CD8-positive, alpha-beta memory T cell (primary cell): ENCODE results near the gene NKTR. TPM values are rescaled to one million over a fixed set of nuclear protein-coding genes. Genes with fewer than 3 reads are reported as not detected.

Experiments used
- CTCF ChIA-PET: fragments of 350-600 bp; sonication (Branson Sonifier 250); formaldehyde crosslinking; loops from one replicate; lab custom pipeline; 2021; ENCODE audit warnings: antibody characterized with exemption; lab: Charles Lee
- POLR2A ChIA-PET: fragments of 350-600 bp; sonication (Branson Sonifier 250); formaldehyde crosslinking; loops from one replicate; lab custom pipeline; 2021; ENCODE audit warnings: antibody characterized with exemption; lab: Charles Lee
- DNase-seq, 5 donors: peaks; one replicate each; pipeline versions ENCODE4 v3.0.0 to v3.0.0-alpha.2; 2020 to 2022; ENCODE audit warnings: mixed read lengths in 1 of 5
- H3K27ac ChIP-seq: one replicate; pipeline ENCODE4 v1.7.0; 2013; ENCODE audit warnings: low read depth, mild to moderate bottlenecking, low read length, moderate library complexity
- H3K27me3 ChIP-seq: 2 replicates; pipeline ENCODE4 v1.7.0; 2013; ENCODE audit warnings: low read length, mild to moderate bottlenecking; ENCODE audit not compliant: insufficient read depth, poor library complexity, severe bottlenecking
- H3K36me3 ChIP-seq: 2 replicates; pipeline ENCODE4 v1.7.0; 2013; ENCODE audit warnings: mild to moderate bottlenecking, low read length, moderate library complexity; ENCODE audit not compliant: insufficient read depth
- H3K4me1 ChIP-seq: 2 replicates; pipeline ENCODE4 v1.7.0; 2013; ENCODE audit warnings: mild to moderate bottlenecking, low read length, moderate library complexity; ENCODE audit not compliant: insufficient read depth
- H3K4me3 ChIP-seq: 2 replicates; pipeline ENCODE4 v1.7.0; 2013; ENCODE audit warnings: mild to moderate bottlenecking, low read length
- H3K9me3 ChIP-seq: 2 replicates; pipeline ENCODE4 v1.7.0; 2013; ENCODE audit warnings: mild to moderate bottlenecking, low read length
- H3K27ac Mint-ChIP-seq, 8 donors: one replicate each; pipeline ENCODE4 v1.8.0; 2020 to 2021; ENCODE audit warnings: mixed read lengths in 8 of 8, mild to moderate bottlenecking in 6 of 8, inconsistent platforms in 3 of 8, moderate library complexity in 3 of 8
- H3K27me3 Mint-ChIP-seq, 2 donors: one replicate each; pipeline ENCODE4 v1.8.0; 2020 to 2021; ENCODE audit warnings: mixed read lengths in 2 of 2, mild to moderate bottlenecking in 1 of 2, moderate library complexity in 1 of 2
- H3K36me3 Mint-ChIP-seq, 3 donors: one replicate each; pipeline ENCODE4 v1.8.0; 2020 to 2021; ENCODE audit warnings: mixed read lengths in 3 of 3, inconsistent platforms in 1 of 3, mild to moderate bottlenecking in 1 of 3
- H3K4me1 Mint-ChIP-seq, 3 donors: one replicate each; pipeline ENCODE4 v1.8.0; 2020 to 2021; ENCODE audit warnings: mixed read lengths in 3 of 3, inconsistent platforms in 1 of 3, mild to moderate bottlenecking in 1 of 3
- H3K4me3 Mint-ChIP-seq, 7 donors: one replicate each; pipeline ENCODE4 v1.8.0; 2020 to 2021; ENCODE audit warnings: mixed read lengths in 7 of 7, mild to moderate bottlenecking in 6 of 7, moderate library complexity in 4 of 7, inconsistent platforms in 2 of 7
- H3K9me3 Mint-ChIP-seq, 5 donors: one replicate each; pipeline ENCODE4 v1.8.0; 2020 to 2022; ENCODE audit warnings: mixed read lengths in 5 of 5, mild to moderate bottlenecking in 3 of 5, moderate library complexity in 2 of 5, inconsistent platforms in 1 of 5
- polyA plus RNA-seq: library from polyadenylated mRNA; unstranded; fragments of 300-500 nt; fragmentation: Illumina TruSeq; gene quantifications from one replicate; pipeline ENCODE4 v1.2.3, GENCODE V29; 2021
- total RNA-seq, 2 experiments: library from RNA; stranded (reverse); gene quantifications; one replicate each; pipeline ENCODE4 v1.2.3, GENCODE V29; 2021

NKTR gene
- total and polyA plus RNA-seq, 3 experiments from 2014 or later: 15.8 to 58.2 (median 54.1) TPM

DNA sequence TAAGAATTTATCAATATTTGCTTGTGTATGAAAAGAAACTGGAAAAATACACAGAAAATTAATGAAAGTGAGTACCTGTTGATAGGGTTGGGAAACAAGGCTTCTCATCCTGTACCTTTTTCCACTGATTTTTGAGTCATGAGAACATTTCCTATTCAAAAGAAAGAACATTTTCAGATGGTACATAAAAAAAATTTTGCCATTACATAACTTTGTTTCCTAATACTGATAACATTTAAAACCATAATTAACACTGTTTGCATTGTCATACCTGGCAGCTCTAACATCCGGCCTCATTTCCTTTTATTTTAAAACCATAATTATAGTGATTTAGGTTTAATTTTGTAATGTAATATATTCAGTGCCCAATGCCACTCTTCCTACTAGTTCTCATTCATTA, 11.7 kb downstream of the NKTR start:
- peaks cover 5% of the 10 kb centered on the region for H3K36me3 ChIP-seq
- H3K27me3 ChIP-seq: no peaks in the 10 kb centered on the region
- no peaks in the 10 kb centered on the region for H3K9me3 ChIP-seq
- ChIA-PET POLR2A (no interaction called here), CTCF (interaction anchor here (0.9 to 2.1 kb wide), 3 partner anchors 9 to 22 kb away, joined by 3 to 9 read pairs (median 4); partner anchors contain the start of genes NKTR and SS18L2)
- Mint-ChIP-seq H3K4me3 (peak overlapping the region in 2 of 7 donors; percentile 14 to 42), H3K27me3 (no peaks in the 10 kb centered on the region), H3K27ac (peak overlapping the region in 6 of 8 donors; percentile 58 to 89 (median 75)), H3K4me1 (peaks cover 69 to 90% (median 86%) of the 10 kb centered on the region in 3 donors), H3K9me3 (no peaks in the 10 kb centered on the region), H3K36me3 (peaks cover 5 to 59% (median 14%) of the 10 kb centered on the region in 3 donors)
- no peak overlapping the region for H3K27ac ChIP-seq
- no peak overlapping the region for H3K4me3 ChIP-seq
- no peak for DNase-seq
- peaks cover 49% of the 10 kb centered on the region for H3K4me1 ChIP-seq

DNA sequence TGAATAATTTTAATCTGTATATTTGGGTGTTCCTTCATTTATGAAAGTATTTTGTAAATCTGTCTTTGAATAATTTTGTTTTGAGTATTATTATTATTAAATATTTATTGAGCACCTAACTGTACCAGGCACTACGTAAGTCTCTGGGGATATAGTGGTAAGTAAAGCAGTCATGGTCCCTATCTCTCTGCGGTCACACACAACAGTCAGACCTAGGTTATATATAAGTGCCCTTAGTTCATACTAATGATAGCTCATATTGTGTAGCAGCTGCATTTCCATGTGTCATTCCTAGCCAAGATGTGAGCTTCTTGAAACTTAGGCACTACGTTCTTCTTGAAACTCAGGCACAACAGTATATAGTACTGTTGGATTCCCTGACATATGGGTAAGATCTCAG, 12.4 kb downstream of the NKTR start:
- peaks cover 64 to 84% (median 81%) of the 10 kb centered on the region in 3 donors for H3K4me1 Mint-ChIP-seq
- peaks cover 4% of the 10 kb centered on the region for H3K36me3 ChIP-seq

DNA sequence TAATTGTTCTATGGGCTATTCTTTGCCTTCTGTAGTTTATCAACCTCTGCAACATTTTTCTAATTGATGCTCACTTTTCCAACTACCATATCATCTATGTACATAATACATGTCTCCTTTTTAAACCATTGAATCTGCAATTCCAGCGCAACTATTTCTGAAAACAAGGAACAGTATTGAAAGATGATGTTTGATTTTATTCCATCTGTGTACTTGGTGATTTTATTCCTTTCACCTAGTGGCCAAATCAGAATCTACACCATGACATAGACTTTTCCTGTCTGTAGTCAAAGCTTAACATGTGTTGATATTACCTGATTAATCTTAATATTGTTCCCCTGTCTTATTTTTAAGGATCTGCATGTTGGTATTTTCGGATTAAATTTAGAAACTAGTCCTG, 13.0 kb downstream of the NKTR start:
- Histone ChIP-seq H3K27ac (no peak overlapping the region), H3K36me3 (peaks cover 4% of the 10 kb centered on the region), H3K4me1 (peaks cover 47% of the 10 kb centered on the region), H3K4me3 (no peak overlapping the region), H3K27me3 (no peaks in the 10 kb centered on the region), H3K9me3 (no peaks in the 10 kb centered on the region)
- DNase-seq: no peak
- POLR2A ChIA-PET: interaction anchor here (1.1 kb wide), 1 partner anchor 12 kb away, joined by 4 read pairs; no protein-coding TSS in a partner anchor
- Mint-ChIP-seq H3K4me1 (peaks cover 62 to 79% (median 79%) of the 10 kb centered on the region in 3 donors), H3K27me3 (no peaks in the 10 kb centered on the region), H3K36me3 (peaks cover 0 to 51% (median 11%) of the 10 kb centered on the region in 3 donors), H3K9me3 (no peaks in the 10 kb centered on the region), H3K27ac (peak overlapping the region in 7 of 8 donors; percentile 1 to 61 (median 16)), H3K4me3 (peak overlapping the region in 2 of 7 donors; percentile 1 to 4)
- CTCF ChIA-PET: interaction anchor here (1.1 to 2.1 kb wide), 4 partner anchors 11 to 31 kb away, joined by 3 to 9 read pairs (median 4); partner anchors contain the start of gene SEC22C

More for the DNA sequence above, 12.4 kb downstream of the NKTR start:
- no peaks in the 10 kb centered on the region for H3K27me3 ChIP-seq
- Mint-ChIP-seq H3K4me3 (no peak overlapping the region), H3K36me3 (peaks cover 0 to 57% (median 11%) of the 10 kb centered on the region in 3 donors), H3K9me3 (no peaks in the 10 kb centered on the region), H3K27ac (peak overlapping the region in 6 of 8 donors; percentile 1 to 76 (median 26)), H3K27me3 (no peaks in the 10 kb centered on the region)
- H3K9me3 ChIP-seq: no peaks in the 10 kb centered on the region
- DNase-seq: no peak
- POLR2A ChIA-PET: interaction anchor here (1.1 kb wide), 1 partner anchor 12 kb away, joined by 4 read pairs; no protein-coding TSS in a partner anchor
- no peak overlapping the region for H3K4me3 ChIP-seq
- H3K27ac ChIP-seq: no peak overlapping the region
- CTCF ChIA-PET: interaction anchor here (0.9 to 2.1 kb wide), 5 partner anchors 10 to 24 kb away, joined by 3 to 9 read pairs (median 4); partner anchors contain the start of genes NKTR and SS18L2
- peaks cover 47% of the 10 kb centered on the region for H3K4me1 ChIP-seq

DNA sequence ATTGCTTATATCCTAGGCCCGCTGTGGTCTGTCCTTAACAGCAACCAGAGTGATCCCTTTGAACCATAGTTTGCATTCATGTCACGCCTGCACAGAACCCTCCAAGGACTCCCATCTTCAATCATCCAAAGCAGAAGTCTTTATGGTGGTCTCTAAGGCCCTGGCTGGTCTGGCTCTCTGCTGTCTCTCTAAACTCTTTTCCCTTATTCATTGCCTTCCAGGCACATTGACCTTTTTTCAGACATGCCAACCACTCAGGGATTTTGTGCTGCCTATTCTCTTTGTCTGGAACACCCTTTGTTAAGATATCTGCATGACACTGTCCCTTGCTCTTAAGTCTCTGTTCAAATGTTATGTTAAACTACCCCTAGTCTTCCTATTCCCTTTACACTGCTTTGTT, 31.1 kb downstream of the NKTR start:
- peak overlapping the region in 1 of 7 donors; percentile 11 for H3K4me3 Mint-ChIP-seq
- peaks cover 57% of the 10 kb centered on the region for H3K36me3 ChIP-seq
- H3K9me3 ChIP-seq: no peaks in the 10 kb centered on the region
- peaks cover 0 to 11% (median 1%) of the 10 kb centered on the region in 3 donors for H3K4me1 Mint-ChIP-seq
- H3K27ac Mint-ChIP-seq: peak overlapping the region in 4 of 8 donors; percentile 3 to 76 (median 24)
- POLR2A ChIA-PET: no interaction called here
- no peak for DNase-seq
- no peak overlapping the region for H3K27ac ChIP-seq
- H3K36me3 Mint-ChIP-seq: peaks cover 7 to 72% (median 18%) of the 10 kb centered on the region in 3 donors
- H3K4me3 ChIP-seq: no peak overlapping the region
- H3K9me3 Mint-ChIP-seq: no peaks in the 10 kb centered on the region
- no peaks in the 10 kb centered on the region for H3K27me3 Mint-ChIP-seq
- CTCF ChIA-PET: no interaction called here
- no peaks in the 10 kb centered on the region for H3K27me3 ChIP-seq
- no peaks in the 10 kb centered on the region for H3K4me1 ChIP-seq

DNA sequence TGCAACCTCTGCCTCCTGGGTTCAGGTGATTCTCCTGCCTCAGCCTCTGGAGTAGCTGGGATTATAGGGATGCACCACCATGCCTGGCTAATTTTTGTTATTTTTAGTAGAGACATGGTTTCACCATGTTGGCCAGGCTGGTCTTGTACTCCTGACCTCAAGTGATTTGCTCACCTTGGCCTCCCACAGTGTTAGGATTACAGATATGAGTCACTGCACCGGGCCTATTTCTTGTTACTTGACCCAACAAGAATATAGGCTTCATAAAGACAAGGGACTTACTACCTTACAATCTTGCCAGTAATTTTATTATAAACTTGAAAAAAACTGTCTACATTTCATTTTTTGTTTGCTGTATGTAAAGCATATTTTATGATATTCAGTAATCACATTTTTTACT, 31.7 kb downstream of the NKTR start:
- Histone ChIP-seq H3K9me3 (no peaks in the 10 kb centered on the region), H3K27ac (no peak overlapping the region), H3K36me3 (peaks cover 58% of the 10 kb centered on the region), H3K4me1 (no peaks in the 10 kb centered on the region), H3K27me3 (no peaks in the 10 kb centered on the region), H3K4me3 (no peak overlapping the region)
- H3K4me3 Mint-ChIP-seq: no peak overlapping the region
- DNase-seq: no peak
- H3K36me3 Mint-ChIP-seq: peaks cover 7 to 68% (median 18%) of the 10 kb centered on the region in 3 donors
- no peaks in the 10 kb centered on the region for H3K9me3 Mint-ChIP-seq
- peaks cover 0 to 9% (median 1%) of the 10 kb centered on the region in 3 donors for H3K4me1 Mint-ChIP-seq
- peak overlapping the region in 1 of 8 donors; percentile 70 for H3K27ac Mint-ChIP-seq
- ChIA-PET POLR2A (no interaction called here), CTCF (no interaction called here)
- no peaks in the 10 kb centered on the region for H3K27me3 Mint-ChIP-seq

DNA sequence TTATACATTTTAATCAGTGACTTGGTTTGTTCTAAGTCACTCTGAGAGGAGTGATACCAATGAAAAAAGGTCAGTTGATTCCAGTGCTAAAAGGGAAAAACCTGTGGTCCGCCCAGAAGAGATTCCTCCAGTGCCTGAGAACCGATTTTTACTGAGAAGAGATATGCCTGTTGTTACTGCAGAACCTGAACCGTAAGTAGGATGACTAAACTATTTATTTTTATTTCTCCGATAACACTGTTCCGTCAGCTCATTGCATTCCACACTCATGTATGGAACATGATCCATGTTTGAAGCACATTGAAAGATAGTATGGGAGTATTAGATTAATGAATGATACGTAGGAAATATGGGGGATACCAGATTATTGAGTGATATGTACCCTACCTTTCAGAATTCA, 33.1 kb downstream of the NKTR start:
- Histone ChIP-seq H3K27ac (no peak overlapping the region), H3K4me1 (peaks cover 13% of the 10 kb centered on the region), H3K27me3 (no peaks in the 10 kb centered on the region), H3K9me3 (no peaks in the 10 kb centered on the region), H3K36me3 (peaks cover 63% of the 10 kb centered on the region), H3K4me3 (no peak overlapping the region)
- CTCF ChIA-PET: no interaction called here
- POLR2A ChIA-PET: no interaction called here
- peak overlapping the region in 1 of 8 donors; percentile 69 for H3K27ac Mint-ChIP-seq
- peaks cover 0 to 7% (median 1%) of the 10 kb centered on the region in 3 donors for H3K4me1 Mint-ChIP-seq
- no peaks in the 10 kb centered on the region for H3K9me3 Mint-ChIP-seq
- DNase-seq: no peak
- H3K27me3 Mint-ChIP-seq: no peaks in the 10 kb centered on the region
- peaks cover 7 to 60% (median 16%) of the 10 kb centered on the region in 3 donors for H3K36me3 Mint-ChIP-seq
- no peak overlapping the region for H3K4me3 Mint-ChIP-seq

DNA sequence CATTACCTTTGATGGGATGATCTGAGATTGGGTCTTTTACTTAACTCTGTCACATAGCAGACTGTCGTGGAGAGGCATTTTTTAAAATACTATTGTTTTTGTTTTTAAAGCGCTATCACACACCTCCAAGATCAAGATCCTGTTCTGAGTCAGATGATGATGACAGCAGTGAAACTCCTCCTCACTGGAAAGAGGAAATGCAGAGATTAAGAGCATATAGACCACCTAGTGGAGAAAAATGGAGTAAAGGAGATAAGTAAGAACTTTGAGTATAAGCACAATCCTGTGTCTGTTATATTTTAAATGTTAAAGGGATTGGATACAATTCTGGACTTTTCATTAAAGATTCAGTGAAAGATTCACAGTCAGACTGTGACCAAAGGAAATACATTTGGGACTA, 34.6 kb downstream of the NKTR start:
- Mint-ChIP-seq H3K4me1 (peaks cover 0 to 1% (median 1%) of the 10 kb centered on the region in 3 donors), H3K27ac (peak overlapping the region in 6 of 8 donors; percentile 9 to 81 (median 45)), H3K27me3 (no peaks in the 10 kb centered on the region), H3K4me3 (no peak overlapping the region), H3K36me3 (peaks cover 7 to 51% (median 16%) of the 10 kb centered on the region in 3 donors), H3K9me3 (no peaks in the 10 kb centered on the region)
- ChIA-PET POLR2A (no interaction called here), CTCF (no interaction called here)
- Histone ChIP-seq H3K4me3 (no peak overlapping the region), H3K4me1 (peaks cover 29% of the 10 kb centered on the region), H3K36me3 (peaks cover 70% of the 10 kb centered on the region), H3K27me3 (no peaks in the 10 kb centered on the region), H3K9me3 (no peaks in the 10 kb centered on the region), H3K27ac (peak overlapping the region; percentile 4)
- DNase-seq: no peak

DNA sequence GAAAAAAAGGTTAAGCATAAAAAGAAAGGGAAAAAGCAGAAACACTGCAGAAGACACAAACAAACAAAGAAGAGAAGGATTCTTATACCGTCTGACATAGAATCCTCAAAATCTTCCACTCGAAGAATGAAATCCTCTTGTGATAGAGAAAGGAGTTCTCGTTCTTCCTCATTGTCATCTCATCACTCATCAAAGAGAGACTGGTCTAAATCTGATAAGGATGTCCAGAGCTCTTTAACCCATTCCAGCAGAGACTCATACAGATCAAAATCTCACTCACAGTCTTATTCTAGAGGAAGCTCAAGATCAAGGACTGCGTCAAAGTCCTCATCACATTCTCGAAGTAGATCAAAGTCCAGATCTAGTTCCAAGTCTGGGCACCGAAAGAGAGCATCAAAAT, 36.5 kb downstream of the NKTR start:
- Histone ChIP-seq H3K27ac (no peak overlapping the region), H3K27me3 (no peaks in the 10 kb centered on the region), H3K4me3 (no peak overlapping the region), H3K4me1 (peaks cover 40% of the 10 kb centered on the region), H3K9me3 (no peaks in the 10 kb centered on the region), H3K36me3 (peaks cover 60% of the 10 kb centered on the region)
- ChIA-PET POLR2A (no interaction called here), CTCF (interaction anchor here (0.8 to 1.3 kb wide), 3 partner anchors 10 to 55 kb away, joined by 3 to 5 read pairs (median 4); partner anchors contain the start of gene SEC22C)
- peaks cover 7 to 10% (median 10%) of the 10 kb centered on the region in 3 donors for H3K4me1 Mint-ChIP-seq
- no peaks in the 10 kb centered on the region for H3K9me3 Mint-ChIP-seq
- no peak for DNase-seq
- no peaks in the 10 kb centered on the region for H3K27me3 Mint-ChIP-seq
- no peak overlapping the region for H3K27ac Mint-ChIP-seq
- H3K36me3 Mint-ChIP-seq: peaks cover 4 to 46% (median 18%) of the 10 kb centered on the region in 3 donors
- H3K4me3 Mint-ChIP-seq: no peak overlapping the region
